GM19351 (cell line): ENCODE measurements around the gene THOP1.

ENCODE experiments used
- ATAC-seq: cut with Tn5 transposase; IDR thresholded peaks from one replicate; pipeline ENCODE4 v1.9.1; 2021; ENCODE audit warnings: mild to moderate bottlenecking, moderate library complexity; ENCODE audit not compliant: unreplicated experiment

The THOP1 gene

GRCh38 chr19:2785244-2785997 is at the start of gene THOP1:
Gene THOP1 (plus strand): TSS chr19:2785503. CDS start chr19:2785663, 160 bp downstream.
- peak; percentile 60 for ATAC-seq

GRCh38 chr19:2736550-2737190 is 48.6 kb upstream of the THOP1 start:
- no peak for ATAC-seq

- peak; percentile 94 for ATAC-seq
Observed at GRCh38 chr19:2739602-2740313, 45.5 kb upstream of the THOP1 start, which contains the start of gene SLC39A3. Gene SLC39A3 (minus strand): TSS chr19:2740017. CDS start chr19:2737257, 2,760 bp downstream.

- ATAC-seq: no peak
Observed at GRCh38 chr19:2740314-2740656, 45.0 kb upstream of the THOP1 start.

GRCh38 chr19:2743099-2743498 is 42.2 kb upstream of the THOP1 start:
- no peak for ATAC-seq

GRCh38 chr19:2744113-2744512 is 41.2 kb upstream of the THOP1 start:
- no peak for ATAC-seq

GRCh38 chr19:2747349-2747748 is 38.0 kb upstream of the THOP1 start:
- ATAC-seq: no peak

- no peak for ATAC-seq
Observed at GRCh38 chr19:2750808-2751437, 34.4 kb upstream of the THOP1 start.

- no peak for ATAC-seq
Observed at GRCh38 chr19:2751438-2751830, 33.9 kb upstream of the THOP1 start.

- ATAC-seq: no peak
Observed at GRCh38 chr19:2754659-2755447, 30.4 kb upstream of the THOP1 start.

GRCh38 chr19:2755448-2755705 is 29.9 kb upstream of the THOP1 start:
- no peak for ATAC-seq

- ATAC-seq: no peak
Observed at GRCh38 chr19:2755811-2756210, 29.5 kb upstream of the THOP1 start.

- ATAC-seq: no peak
Observed at GRCh38 chr19:2756477-2756876, 28.8 kb upstream of the THOP1 start.

- no peak for ATAC-seq
Observed at GRCh38 chr19:2756921-2757881, 28.1 kb upstream of the THOP1 start.

- no peak for ATAC-seq
Observed at GRCh38 chr19:2758601-2759313, 26.5 kb upstream of the THOP1 start.

GRCh38 chr19:2759362-2759761 is 25.9 kb upstream of the THOP1 start:
- no peak for ATAC-seq

- no peak for ATAC-seq
Observed at GRCh38 chr19:2759965-2760364, 25.3 kb upstream of the THOP1 start.

- ATAC-seq: no peak
Observed at GRCh38 chr19:2761309-2761677, 24.0 kb upstream of the THOP1 start.
